Loucy (cell line): ENCODE results near the gene NPIPB2.

Experiments used
- CTCF ChIP-seq: fragments of 200-600 bp; sonication (generic); conservative IDR thresholded peaks from 2 replicates; pipeline ENCODE4 v1.5.1; 2014; ENCODE audit warnings: mild to moderate bottlenecking, antibody characterized with exemption, low read length
- EZH2phosphoT487 ChIP-seq: fragments of 200-600 bp; IDR thresholded peaks from 2 replicates; pipeline ENCODE4 v1.6.1; 2018; ENCODE audit warnings: antibody characterized with exemption, mild to moderate bottlenecking, moderate library complexity, borderline replicate concordance

DNA sequence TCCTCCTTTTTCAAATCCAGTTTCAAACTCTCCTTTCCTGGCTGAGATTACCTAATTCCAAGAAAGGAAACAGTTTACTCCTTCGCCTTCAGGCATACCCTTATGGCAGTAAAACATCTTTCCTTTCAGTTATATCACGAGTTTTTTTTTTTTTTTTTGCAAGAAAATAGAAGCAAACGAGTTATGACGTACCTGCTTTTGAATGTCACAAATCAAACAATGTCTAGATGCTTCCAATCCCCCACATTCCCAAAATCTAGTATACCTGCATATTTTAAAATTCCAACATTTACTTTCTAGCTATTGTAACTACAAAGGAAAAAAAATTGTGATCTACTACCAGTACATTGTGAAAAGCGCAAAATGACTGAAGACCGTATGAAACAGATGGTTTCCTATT, 55.0 kb downstream of the NPIPB2 start:
- TF ChIP-seq EZH2phosphoT487 (no peak), CTCF (no peak)
